HL-60 (cell line): Measurements from ENCODE around the gene CES2.

Experiments used
- CTCF ChIP-seq: IDR thresholded peaks from one replicate; pipeline ENCODE4 v1.5.1; 2011; ENCODE audit warnings: low read length, control low read depth, inconsistent platforms; ENCODE audit not compliant: insufficient read depth
- POLR2AphosphoS5 ChIP-seq: IDR thresholded peaks from 2 replicates; pipeline ENCODE4 v1.6.1; 2012; ENCODE audit warnings: low read depth

- TF ChIP-seq POLR2AphosphoS5 (no peak), CTCF (no peak)
Observed at GRCh38 chr16:66930189-66930588, 5.1 kb upstream of the CES2 start.
